CD4-positive, alpha-beta memory T cell (primary cell): ENCODE data around the gene RTN4R. TPM values are rescaled to one million over a fixed set of nuclear protein-coding genes. Genes with fewer than 3 reads are reported as not detected.
"Not testable (repeated sequence)": the region's sequence is repeated elsewhere in the genome, so short reads cannot be mapped to it uniquely, and the experiment has no call there.

Experiments used
- CTCF ChIA-PET: fragments of 350-600 bp; sonication (Branson Sonifier 250); formaldehyde crosslinking; loops from one replicate; lab custom pipeline; 2021; ENCODE audit warnings: inconsistent platforms; ENCODE audit not compliant: partially characterized antibody; lab: Charles Lee
- POLR2A ChIA-PET: fragments of 350-600 bp; sonication (Branson Sonifier 250); formaldehyde crosslinking; loops from one replicate; lab custom pipeline; 2021; ENCODE audit not compliant: partially characterized antibody; lab: Charles Lee
- DNase-seq, 5 donors: peaks; one replicate each; pipeline versions ENCODE4 v3.0.0 to v3.0.0-alpha.2; 2020 to 2022; ENCODE audit warnings: mixed read lengths in 1 of 5
- H3K27ac ChIP-seq: one replicate; pipeline ENCODE4 v1.7.0; 2013; ENCODE audit warnings: low read depth, low read length
- H3K27me3 ChIP-seq: 2 replicates; pipeline ENCODE4 v1.7.0; 2013; ENCODE audit warnings: mild to moderate bottlenecking, low read length, moderate library complexity; ENCODE audit not compliant: insufficient read depth
- H3K36me3 ChIP-seq: 2 replicates; pipeline ENCODE4 v1.7.0; 2013; ENCODE audit warnings: mild to moderate bottlenecking, low read length, moderate library complexity; ENCODE audit not compliant: insufficient read depth
- H3K4me1 ChIP-seq: 2 replicates; pipeline ENCODE4 v1.7.0; 2013; ENCODE audit warnings: mild to moderate bottlenecking, low read length, moderate library complexity; ENCODE audit not compliant: insufficient read depth
- H3K4me3 ChIP-seq, 2 donors: one replicate each; pipeline ENCODE4 v1.7.0; 2013; ENCODE audit warnings: low read length in 2 of 2, mild to moderate bottlenecking in 1 of 2
- H3K9me3 ChIP-seq, 2 donors: one replicate each; pipeline ENCODE4 v1.7.0; 2013; ENCODE audit warnings: low read length in 2 of 2, control low read depth in 1 of 2; ENCODE audit not compliant: control insufficient read depth in 1 of 2
- H3K27ac Mint-ChIP-seq, 7 donors: one replicate each; pipeline ENCODE4 v1.8.0; 2020 to 2021; ENCODE audit warnings: mixed read lengths in 7 of 7, mild to moderate bottlenecking in 6 of 7, inconsistent platforms in 3 of 7, moderate library complexity in 3 of 7
- H3K27me3 Mint-ChIP-seq, 2 donors: one replicate each; pipeline ENCODE4 v1.8.0; 2020 to 2021; ENCODE audit warnings: mixed read lengths in 2 of 2
- H3K36me3 Mint-ChIP-seq, 2 donors: one replicate each; pipeline ENCODE4 v1.8.0; 2020 to 2021; ENCODE audit warnings: mixed read lengths in 2 of 2, inconsistent platforms in 1 of 2, mild to moderate bottlenecking in 1 of 2
- H3K4me1 Mint-ChIP-seq, 4 donors: one replicate each; pipeline ENCODE4 v1.8.0; 2020 to 2021; ENCODE audit warnings: mixed read lengths in 4 of 4, mild to moderate bottlenecking in 1 of 4
- H3K4me3 Mint-ChIP-seq, 8 donors: one replicate each; pipeline ENCODE4 v1.8.0; 2020 to 2021; ENCODE audit warnings: mixed read lengths in 8 of 8, mild to moderate bottlenecking in 7 of 8, moderate library complexity in 6 of 8, inconsistent platforms in 3 of 8
- H3K9me3 Mint-ChIP-seq, 8 donors: one replicate each; pipeline ENCODE4 v1.8.0; 2020 to 2021; ENCODE audit warnings: mixed read lengths in 8 of 8, mild to moderate bottlenecking in 5 of 8, inconsistent platforms in 3 of 8, moderate library complexity in 1 of 8
- intact Hi-C: fragments of 100-400 bp; cut with micrococcal nuclease; formaldehyde crosslinking; loops from one replicate; pipeline ENCODE4 v1.15.1; 2023
- polyA plus RNA-seq, 2 donors: library from polyadenylated mRNA; unstranded; fragments of 300-500 nt; fragmentation: Illumina TruSeq; gene quantifications; one replicate each; pipeline ENCODE4 v1.2.3, GENCODE V29; 2021
- total RNA-seq, 2 experiments: library from RNA; stranded (reverse); gene quantifications; one replicate each; pipeline ENCODE4 v1.2.3, GENCODE V29; 2021

RTN4R gene
- total and polyA plus RNA-seq, 4 experiments from 2014 or later: 1.7 to 6.3 (median 2.4) TPM

DNA sequence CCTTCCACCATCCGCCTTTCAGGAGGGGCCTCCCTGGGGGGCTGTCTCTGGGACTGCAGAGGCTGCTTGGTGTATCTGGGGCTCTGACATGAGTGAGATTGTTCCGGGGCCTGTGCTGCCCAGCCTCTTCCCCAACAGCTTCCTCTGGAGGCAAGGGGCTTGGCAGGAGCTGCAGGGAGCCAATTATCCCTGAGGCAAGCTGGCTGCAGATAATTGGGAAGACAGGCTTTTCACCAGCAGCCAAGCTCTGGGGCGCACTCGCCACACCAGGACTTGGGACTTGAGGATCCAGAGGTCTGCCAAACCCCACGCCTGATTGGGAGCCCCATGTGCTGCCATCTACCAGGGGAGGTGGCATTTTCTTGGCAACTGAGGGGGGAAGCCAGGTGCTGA, 15.6 kb upstream of the RTN4R start:
- Mint-ChIP-seq H3K9me3 (no peaks in the 10 kb centered on the region), H3K4me3 (no peak overlapping the region), H3K27ac (no peak overlapping the region), H3K27me3 (peaks cover 0 to 2% of the 10 kb centered on the region in 2 donors), H3K4me1 (peaks cover 0 to 2% (median 0%) of the 10 kb centered on the region in 4 donors), H3K36me3 (no peaks in the 10 kb centered on the region)
- Histone ChIP-seq H3K27ac (no peak overlapping the region), H3K4me3 (no peak overlapping the region), H3K36me3 (no peaks in the 10 kb centered on the region), H3K27me3 (no peaks in the 10 kb centered on the region), H3K4me1 (no peaks in the 10 kb centered on the region), H3K9me3 (no peaks in the 10 kb centered on the region)
- CTCF ChIA-PET: interaction anchor here (0.5 to 2.8 kb wide), 5 partner anchors 12 to 333 kb away, joined by 3 to 31 read pairs (median 4); no protein-coding TSS in a partner anchor
- DNase-seq: no peak
- intact Hi-C loops: loop anchor here (2.0 kb wide), 1 partner anchor 313 kb away; no protein-coding TSS in a partner anchor
- POLR2A ChIA-PET: no interaction called here

DNA sequence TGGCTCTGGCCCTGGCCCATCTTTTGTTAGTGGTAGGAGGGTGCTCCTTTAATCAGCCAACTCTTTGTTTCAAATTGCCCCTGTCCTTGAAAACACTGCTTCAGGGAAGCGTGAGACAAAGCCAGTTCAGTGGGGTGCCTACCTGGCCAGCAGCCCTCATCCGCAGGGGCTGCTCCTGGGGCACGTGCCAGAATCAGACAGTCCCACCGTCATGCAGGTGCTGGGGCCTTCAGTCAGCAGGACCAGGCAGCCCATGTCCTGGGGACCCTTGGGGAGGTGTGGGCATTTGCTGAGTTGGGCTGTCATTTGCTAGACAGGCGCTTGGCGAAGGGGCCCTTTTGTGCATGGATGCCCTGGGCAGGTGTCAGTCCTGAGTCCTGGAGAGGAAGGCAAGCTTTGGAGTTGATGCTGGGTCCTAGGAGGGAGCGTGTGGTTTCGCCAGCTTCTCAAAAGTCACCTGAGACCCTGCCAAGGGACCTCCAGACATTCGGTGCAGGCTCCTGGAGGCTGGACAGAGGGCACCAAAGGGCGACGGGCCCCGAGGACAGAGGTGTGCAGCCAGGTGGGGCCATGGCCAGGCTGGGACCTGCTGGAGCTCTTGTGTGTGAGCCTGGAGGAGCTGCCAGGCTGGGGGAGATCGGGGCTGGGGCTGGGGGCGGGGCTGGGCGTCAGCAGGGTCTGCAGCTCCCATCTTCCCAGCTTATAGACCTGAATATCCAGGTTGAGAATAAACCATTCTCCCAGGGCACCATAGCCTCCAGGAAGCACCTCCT, 15.0 kb upstream of the RTN4R start:
- CTCF ChIA-PET: interaction anchor here (0.9 to 2.8 kb wide), 3 partner anchors 12 to 127 kb away, joined by 3 to 31 read pairs (median 4); no protein-coding TSS in a partner anchor
- no peak for DNase-seq
- Mint-ChIP-seq H3K36me3 (no peaks in the 10 kb centered on the region), H3K4me1 (peaks cover 0 to 2% (median 0%) of the 10 kb centered on the region in 4 donors), H3K4me3 (no peak overlapping the region), H3K27ac (no peak overlapping the region), H3K27me3 (peaks cover 0 to 2% of the 10 kb centered on the region in 2 donors), H3K9me3 (no peaks in the 10 kb centered on the region)
- Histone ChIP-seq H3K27ac (no peak overlapping the region), H3K4me3 (no peak overlapping the region), H3K36me3 (no peaks in the 10 kb centered on the region), H3K9me3 (no peaks in the 10 kb centered on the region), H3K4me1 (no peaks in the 10 kb centered on the region), H3K27me3 (no peaks in the 10 kb centered on the region)
- intact Hi-C loops: no loop called here
- POLR2A ChIA-PET: no interaction called here

DNA sequence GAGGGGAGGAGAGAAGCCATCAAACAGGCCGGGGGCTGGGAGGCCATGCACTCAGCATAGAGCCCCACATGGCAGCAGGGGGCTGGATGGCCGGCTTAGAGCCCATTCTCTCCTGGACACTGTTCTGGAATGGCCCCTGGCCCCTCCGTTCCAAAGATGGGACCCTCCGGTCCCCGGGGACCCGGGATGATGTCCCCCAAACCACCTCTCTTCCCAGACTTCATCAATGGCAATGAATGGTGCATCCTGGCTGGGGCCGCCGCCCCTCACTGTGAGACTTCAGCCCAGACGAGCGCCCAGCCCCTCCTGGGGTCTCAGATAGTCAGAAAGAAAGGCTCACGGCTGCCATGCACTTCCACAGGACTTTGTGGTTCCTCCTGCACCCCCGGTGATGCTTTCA, 13.8 kb upstream of the RTN4R start:
- H3K27me3 Mint-ChIP-seq: peaks cover 0 to 2% of the 10 kb centered on the region in 2 donors
- H3K4me1 ChIP-seq: no peaks in the 10 kb centered on the region
- H3K4me3 ChIP-seq: no peak overlapping the region
- H3K9me3 ChIP-seq: no peaks in the 10 kb centered on the region
- H3K27ac ChIP-seq: no peak overlapping the region
- intact Hi-C loops: no loop called here
- no peaks in the 10 kb centered on the region for H3K9me3 Mint-ChIP-seq
- H3K36me3 Mint-ChIP-seq: no peaks in the 10 kb centered on the region
- ChIA-PET CTCF (no interaction called here), POLR2A (no interaction called here)
- no peak overlapping the region for H3K27ac Mint-ChIP-seq
- no peak overlapping the region for H3K4me3 Mint-ChIP-seq
- peak in 1 of 5 donors; percentile 5 for DNase-seq
- H3K27me3 ChIP-seq: no peaks in the 10 kb centered on the region
- peaks cover 0 to 2% (median 0%) of the 10 kb centered on the region in 4 donors for H3K4me1 Mint-ChIP-seq
- H3K36me3 ChIP-seq: no peaks in the 10 kb centered on the region

DNA sequence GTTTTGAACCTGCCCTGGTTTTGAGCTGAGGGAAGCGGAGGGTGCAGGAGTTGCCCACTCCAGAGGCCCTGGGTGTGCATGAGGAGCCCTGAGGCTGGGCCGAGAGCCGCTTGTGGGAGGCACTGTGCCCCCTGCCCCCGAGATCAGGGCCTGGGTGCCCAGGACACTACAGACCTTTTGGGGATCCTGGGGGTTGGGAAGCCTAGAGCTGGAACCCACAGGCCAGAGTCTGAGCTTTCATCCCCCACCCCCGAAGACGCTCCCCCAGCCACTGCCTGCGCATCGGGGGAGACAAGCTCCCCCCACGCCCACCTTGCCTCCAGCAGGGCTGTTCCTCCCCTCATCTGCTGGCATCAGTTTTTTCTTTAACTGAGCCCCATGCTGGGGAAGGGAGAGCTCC, 13.4 kb upstream of the RTN4R start:
- H3K36me3 Mint-ChIP-seq, H3K4me1 Mint-ChIP-seq, H3K27me3 Mint-ChIP-seq, H3K4me3 ChIP-seq, H3K27ac Mint-ChIP-seq, H3K9me3 Mint-ChIP-seq, H3K27me3 ChIP-seq, CTCF ChIA-PET, POLR2A ChIA-PET, H3K36me3 ChIP-seq, intact Hi-C loops, H3K4me1 ChIP-seq, H3K9me3 ChIP-seq, H3K4me3 Mint-ChIP-seq, H3K27ac ChIP-seq: not testable (repeated sequence)
- DNase-seq: peak in 1 of 5 donors; percentile 28

DNA sequence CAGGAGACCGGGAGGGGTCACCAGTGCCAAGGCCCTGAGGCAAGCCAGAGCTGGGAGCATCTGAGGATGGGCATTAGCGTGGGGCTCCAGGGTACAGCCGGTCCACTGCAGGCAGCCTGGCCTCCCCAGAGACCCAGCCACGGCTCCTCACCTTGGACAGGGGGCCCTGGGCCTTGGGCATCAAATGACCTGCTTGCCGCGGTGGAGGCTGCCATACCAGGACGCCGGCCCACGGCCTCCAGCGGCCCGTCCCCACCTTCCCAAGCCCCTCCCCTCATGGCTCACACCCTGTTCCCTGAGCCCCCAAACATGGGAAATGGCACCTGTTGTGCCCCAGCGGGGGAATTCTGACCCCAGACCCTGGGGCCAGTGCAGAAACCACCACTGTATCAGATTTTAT, 12.7 kb upstream of the RTN4R start:
- Histone ChIP-seq H3K27ac (no peak overlapping the region), H3K27me3 (no peaks in the 10 kb centered on the region), H3K4me3 (no peak overlapping the region), H3K9me3 (no peaks in the 10 kb centered on the region), H3K36me3 (no peaks in the 10 kb centered on the region), H3K4me1 (no peaks in the 10 kb centered on the region)
- peak in 1 of 5 donors; percentile 8 for DNase-seq
- Mint-ChIP-seq H3K27me3 (peaks cover 0 to 2% of the 10 kb centered on the region in 2 donors), H3K9me3 (no peaks in the 10 kb centered on the region), H3K27ac (no peak overlapping the region), H3K4me3 (no peak overlapping the region), H3K4me1 (peaks cover 0 to 2% (median 0%) of the 10 kb centered on the region in 4 donors), H3K36me3 (no peaks in the 10 kb centered on the region)
- intact Hi-C loops: no loop called here
- ChIA-PET POLR2A (no interaction called here), CTCF (no interaction called here)

DNA sequence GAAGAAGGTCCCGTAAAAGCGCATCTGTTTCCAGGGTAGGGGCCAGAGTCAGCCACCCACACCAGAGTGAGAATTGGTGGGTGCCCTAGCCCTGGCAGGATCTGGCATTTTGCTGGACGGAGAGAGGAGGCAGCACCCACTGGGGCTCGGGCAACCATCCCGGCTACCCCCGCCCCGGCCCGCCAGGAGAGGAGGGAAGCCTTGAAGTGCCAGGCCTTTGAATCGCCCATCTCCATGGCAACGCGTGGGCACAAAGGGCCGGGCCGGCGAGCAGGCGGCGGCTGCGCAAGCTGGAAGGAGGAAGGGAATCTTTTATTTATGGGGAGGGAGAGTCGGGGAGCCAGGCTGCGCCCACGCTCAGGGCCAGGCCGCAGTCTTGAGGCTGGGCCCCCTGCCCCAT, 12.0 kb upstream of the RTN4R start:
- H3K27me3 ChIP-seq, H3K27me3 Mint-ChIP-seq, H3K27ac Mint-ChIP-seq, intact Hi-C loops, H3K4me3 ChIP-seq, POLR2A ChIA-PET, H3K9me3 Mint-ChIP-seq, H3K4me1 Mint-ChIP-seq, H3K27ac ChIP-seq, DNase-seq, H3K4me3 Mint-ChIP-seq, H3K36me3 Mint-ChIP-seq, H3K36me3 ChIP-seq, H3K9me3 ChIP-seq, CTCF ChIA-PET, H3K4me1 ChIP-seq: not testable (repeated sequence)

DNA sequence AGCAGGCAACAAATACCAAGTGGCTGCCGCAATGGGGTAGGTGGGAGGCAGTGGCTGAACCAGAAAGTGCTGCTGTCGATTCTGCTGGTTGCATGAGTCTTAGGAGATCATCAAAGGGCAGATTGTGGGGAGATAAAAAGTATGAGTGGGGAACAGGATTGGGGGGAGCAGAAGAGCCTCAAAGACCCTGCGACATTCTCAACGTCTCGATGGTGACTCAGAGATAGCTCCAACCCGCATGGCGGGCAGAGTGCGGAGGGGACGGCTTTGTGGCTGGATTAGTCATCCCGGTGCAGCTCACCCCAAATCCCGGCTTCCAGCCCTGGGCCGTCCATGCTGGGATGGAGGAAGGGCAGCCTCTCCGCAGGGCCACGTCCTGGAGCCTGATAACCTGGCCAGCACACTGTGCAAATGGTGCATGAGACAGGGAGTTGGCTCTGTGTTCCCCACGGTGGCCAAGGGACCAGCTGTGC, 11.6 kb upstream of the RTN4R start:
- POLR2A ChIA-PET: no interaction called here
- no peak for DNase-seq
- no peaks in the 10 kb centered on the region for H3K36me3 Mint-ChIP-seq
- Histone ChIP-seq H3K9me3 (no peaks in the 10 kb centered on the region), H3K27ac (no peak overlapping the region), H3K4me1 (no peaks in the 10 kb centered on the region), H3K36me3 (no peaks in the 10 kb centered on the region), H3K27me3 (no peaks in the 10 kb centered on the region), H3K4me3 (no peak overlapping the region)
- CTCF ChIA-PET: no interaction called here
- intact Hi-C loops: no loop called here
- peaks cover 0 to 2% (median 0%) of the 10 kb centered on the region in 4 donors for H3K4me1 Mint-ChIP-seq
- H3K27ac Mint-ChIP-seq: no peak overlapping the region
- no peak overlapping the region for H3K4me3 Mint-ChIP-seq
- peaks cover 0 to 2% of the 10 kb centered on the region in 2 donors for H3K27me3 Mint-ChIP-seq
- H3K9me3 Mint-ChIP-seq: no peaks in the 10 kb centered on the region
